Activated T-cell treated with anti-CD3 and anti-CD28 coated beads, Interleukin-2, amount 50 U/mL, for 4 hours (primary cell): ENCODE results near the gene ENTPD8. TPM values are rescaled to one million over a fixed set of nuclear protein-coding genes. Genes with fewer than 3 reads are reported as not detected.

Experiments used
- ATAC-seq, 2 donors: fragments of 200-7000 bp; cut with Tn5 transposase; one replicate each; pipeline ENCODE4 v1.10.0; 2021
- DNase-seq: peaks from one replicate; pipeline ENCODE4 v3.0.0-alpha.2; 2020
- H3K27me3 Mint-ChIP-seq: one replicate; pipeline ENCODE4 v1.8.0; 2021; ENCODE audit warnings: low read depth, mixed read lengths
- H3K36me3 Mint-ChIP-seq: one replicate; pipeline ENCODE4 v1.8.0; 2022; ENCODE audit warnings: mixed read lengths; ENCODE audit not compliant: insufficient read depth
- H3K4me1 Mint-ChIP-seq: one replicate; pipeline ENCODE4 v1.8.0; 2021; ENCODE audit warnings: low read depth, mixed read lengths
- H3K4me3 Mint-ChIP-seq: one replicate; pipeline ENCODE4 v1.8.0; 2021; ENCODE audit warnings: mild to moderate bottlenecking, moderate library complexity, mixed read lengths
- H3K9me3 Mint-ChIP-seq: one replicate; pipeline ENCODE4 v1.8.0; 2021; ENCODE audit warnings: mixed read lengths
- total RNA-seq, 3 donors: library from RNA; stranded (reverse); gene quantifications; one replicate each; pipeline ENCODE4 v1.2.1, GENCODE V29; 2021

ENTPD8 gene
- total RNA-seq, 3 donors from 2014 or later: not detected

DNA sequence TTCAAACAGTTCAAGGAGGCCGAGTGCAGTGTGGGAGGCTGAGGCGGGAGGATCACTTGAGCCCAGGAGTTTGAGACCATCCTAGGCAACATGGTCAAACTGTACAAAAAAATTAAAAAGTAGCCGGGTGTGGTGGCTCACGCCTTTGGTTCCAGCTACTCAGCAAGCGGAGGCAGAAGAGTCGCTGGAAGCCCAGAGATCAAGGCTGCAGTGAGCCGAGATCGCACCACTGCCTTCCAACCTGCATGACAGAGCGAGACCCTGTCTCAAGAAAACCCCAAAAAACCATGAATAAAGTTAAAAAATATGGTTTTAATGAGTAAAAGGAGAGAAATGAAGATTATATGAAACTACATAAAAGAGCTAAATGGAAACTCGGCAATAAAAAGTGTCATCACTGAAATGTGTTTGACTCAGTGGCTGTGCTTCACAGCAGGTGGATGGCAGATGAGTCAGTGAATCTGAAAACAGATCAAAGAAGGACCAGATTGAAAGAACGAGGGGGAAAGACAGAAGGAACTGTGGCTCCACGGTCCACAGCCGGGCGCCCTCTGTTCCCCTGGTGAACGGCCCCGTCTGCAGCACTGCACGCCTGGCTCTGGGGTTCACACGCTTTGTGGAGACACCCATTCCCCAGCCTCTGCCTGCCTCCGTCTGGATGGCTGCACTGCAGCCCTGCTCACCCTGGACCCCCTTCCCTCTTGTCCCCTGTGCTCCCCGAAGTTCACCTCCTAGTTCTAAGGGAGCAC, 43.3 kb downstream of the ENTPD8 start:
- no peaks in the 10 kb centered on the region for H3K27me3 Mint-ChIP-seq
- H3K4me3 Mint-ChIP-seq: peak overlapping the region; percentile 20
- ATAC-seq (peak; percentile 92 to 95), DNase-seq (no peak)
- H3K36me3 Mint-ChIP-seq: peaks cover 4% of the 10 kb centered on the region
- H3K9me3 Mint-ChIP-seq: no peaks in the 10 kb centered on the region
- H3K4me1 Mint-ChIP-seq: peaks cover 21% of the 10 kb centered on the region

DNA sequence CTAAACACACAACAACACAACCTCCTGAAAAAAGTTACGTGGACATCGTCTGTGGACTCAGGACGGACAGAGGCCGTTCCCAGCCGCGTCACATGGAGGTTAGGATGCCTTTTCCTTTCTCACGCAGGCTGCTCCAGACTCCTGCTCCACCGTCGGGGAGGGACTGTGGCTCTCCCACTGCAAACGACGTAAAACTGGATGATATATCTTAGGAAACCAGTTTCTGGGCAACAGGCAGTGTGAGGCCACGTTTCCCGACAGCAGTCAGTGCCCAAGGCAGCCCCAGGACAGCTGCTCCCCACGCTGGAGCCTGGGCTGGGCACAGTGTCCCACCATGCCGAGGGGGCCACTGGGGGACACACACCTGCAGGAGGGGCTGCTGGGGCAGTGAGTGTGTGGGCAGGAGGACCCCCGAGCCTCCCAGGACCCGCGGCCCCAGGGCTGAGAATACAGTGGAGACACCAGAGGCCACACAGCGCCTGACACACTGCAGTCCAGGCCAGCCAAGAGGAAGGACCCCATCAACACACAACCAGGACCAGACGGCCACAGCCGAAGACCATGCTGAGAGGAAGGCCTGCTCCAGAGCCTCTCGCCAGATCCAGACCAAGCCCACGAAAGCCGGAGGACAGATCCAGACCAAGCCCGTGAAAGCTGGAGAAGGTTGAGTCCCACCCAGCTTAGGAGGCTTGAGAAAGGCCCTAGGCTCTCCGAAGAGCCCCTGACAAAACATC, 44.4 kb downstream of the ENTPD8 start:
- no peak for ATAC-seq
- H3K4me1 Mint-ChIP-seq: peaks cover 18% of the 10 kb centered on the region
- no peaks in the 10 kb centered on the region for H3K27me3 Mint-ChIP-seq
- DNase-seq: no peak
- H3K36me3 Mint-ChIP-seq: peaks cover 1% of the 10 kb centered on the region
- H3K9me3 Mint-ChIP-seq: no peaks in the 10 kb centered on the region
- H3K4me3 Mint-ChIP-seq: no peak overlapping the region

DNA sequence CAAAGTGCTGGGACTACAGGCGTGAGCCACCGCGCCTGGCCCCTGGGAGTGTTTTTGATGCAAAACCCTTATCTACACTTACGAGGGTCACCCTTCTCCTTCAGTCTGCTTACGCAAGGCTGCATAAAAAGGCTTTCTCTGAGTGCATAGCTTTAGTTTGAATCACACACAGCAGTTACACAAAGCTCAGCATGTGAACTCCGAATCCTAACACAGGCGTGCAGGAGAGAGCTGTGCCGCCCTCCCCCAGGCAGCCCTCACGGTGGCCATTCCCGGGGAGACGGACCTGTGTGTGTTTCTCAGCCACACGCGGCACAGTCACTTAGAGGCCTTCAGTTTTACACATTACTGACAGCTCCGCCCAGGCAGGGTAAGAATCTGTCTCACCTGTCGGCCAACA, 44.9 kb downstream of the ENTPD8 start:
- H3K4me3 Mint-ChIP-seq: no peak overlapping the region
- DNase-seq: no peak

DNA sequence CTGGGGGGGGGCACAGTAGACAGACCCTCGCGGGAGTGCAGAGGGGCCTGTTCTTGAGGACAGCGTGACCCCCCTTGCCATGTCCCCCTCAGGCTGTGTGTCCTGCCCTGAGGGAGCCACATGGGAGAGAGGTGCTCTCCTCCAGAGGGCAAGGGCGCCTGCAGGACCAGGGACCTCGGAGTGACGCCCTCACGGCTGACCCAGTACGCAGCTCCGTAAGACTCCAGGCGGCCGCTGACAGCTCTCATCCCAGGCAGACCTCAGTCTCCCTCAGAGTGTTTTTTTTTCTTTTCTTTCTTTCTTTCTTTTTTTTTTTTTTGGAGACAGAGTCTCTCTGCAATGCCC, 45.5 kb downstream of the ENTPD8 start:
- Mint-ChIP-seq H3K4me1 (peaks cover 18% of the 10 kb centered on the region), H3K9me3 (no peaks in the 10 kb centered on the region), H3K27me3 (no peaks in the 10 kb centered on the region), H3K36me3 (peaks cover 1% of the 10 kb centered on the region), H3K4me3 (no peak overlapping the region)
- DNase-seq (no peak), ATAC-seq (no peak)

More for the DNA sequence above, 44.9 kb downstream of the ENTPD8 start:
- no peak for ATAC-seq
- peaks cover 18% of the 10 kb centered on the region for H3K4me1 Mint-ChIP-seq
- H3K27me3 Mint-ChIP-seq: no peaks in the 10 kb centered on the region
- H3K9me3 Mint-ChIP-seq: no peaks in the 10 kb centered on the region
- peaks cover 1% of the 10 kb centered on the region for H3K36me3 Mint-ChIP-seq

DNA sequence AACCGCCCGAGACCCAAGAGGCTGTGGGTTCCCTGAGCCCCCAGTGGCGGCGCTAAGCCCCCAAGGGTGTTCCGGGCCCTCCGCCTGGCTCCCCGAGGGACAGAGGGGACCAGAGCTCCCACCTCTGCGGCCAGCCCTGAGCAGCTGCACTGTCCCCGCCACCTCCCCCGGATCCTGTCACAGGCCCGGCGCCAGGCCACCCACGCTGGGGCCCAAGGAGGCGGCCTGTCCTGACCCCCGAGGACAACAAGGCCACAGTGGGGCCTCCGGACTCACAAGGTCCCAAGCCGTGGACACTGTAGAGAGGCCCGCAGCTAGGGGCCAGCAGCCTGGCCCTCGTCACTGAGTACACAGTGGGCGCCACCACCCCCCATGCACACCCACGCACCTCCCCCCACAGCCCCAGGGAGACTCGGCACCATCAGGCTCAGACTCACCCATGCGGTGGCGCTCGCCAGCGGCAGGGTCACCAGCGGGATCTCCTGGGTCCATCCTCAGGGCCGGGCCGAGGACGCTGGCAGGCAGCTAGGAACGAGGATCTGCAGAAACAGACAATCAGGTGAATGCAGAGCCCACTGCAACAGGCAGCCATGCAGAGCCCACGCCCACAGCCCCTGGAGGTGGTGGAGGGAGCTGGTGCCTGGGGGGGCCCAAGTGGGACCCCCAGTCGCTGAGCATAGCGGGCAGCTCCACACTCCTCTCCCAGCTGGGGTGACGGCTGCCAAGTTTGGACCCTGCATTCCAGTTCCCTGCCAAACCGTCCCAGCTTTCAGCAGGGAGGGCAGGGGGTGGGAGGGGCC, 46.1 kb downstream of the ENTPD8 start:
- H3K4me1 Mint-ChIP-seq: peaks cover 20% of the 10 kb centered on the region
- no peaks in the 10 kb centered on the region for H3K9me3 Mint-ChIP-seq
- no peak overlapping the region for H3K4me3 Mint-ChIP-seq
- no peak for ATAC-seq
- no peaks in the 10 kb centered on the region for H3K27me3 Mint-ChIP-seq
- peaks cover 1% of the 10 kb centered on the region for H3K36me3 Mint-ChIP-seq
- no peak for DNase-seq

DNA sequence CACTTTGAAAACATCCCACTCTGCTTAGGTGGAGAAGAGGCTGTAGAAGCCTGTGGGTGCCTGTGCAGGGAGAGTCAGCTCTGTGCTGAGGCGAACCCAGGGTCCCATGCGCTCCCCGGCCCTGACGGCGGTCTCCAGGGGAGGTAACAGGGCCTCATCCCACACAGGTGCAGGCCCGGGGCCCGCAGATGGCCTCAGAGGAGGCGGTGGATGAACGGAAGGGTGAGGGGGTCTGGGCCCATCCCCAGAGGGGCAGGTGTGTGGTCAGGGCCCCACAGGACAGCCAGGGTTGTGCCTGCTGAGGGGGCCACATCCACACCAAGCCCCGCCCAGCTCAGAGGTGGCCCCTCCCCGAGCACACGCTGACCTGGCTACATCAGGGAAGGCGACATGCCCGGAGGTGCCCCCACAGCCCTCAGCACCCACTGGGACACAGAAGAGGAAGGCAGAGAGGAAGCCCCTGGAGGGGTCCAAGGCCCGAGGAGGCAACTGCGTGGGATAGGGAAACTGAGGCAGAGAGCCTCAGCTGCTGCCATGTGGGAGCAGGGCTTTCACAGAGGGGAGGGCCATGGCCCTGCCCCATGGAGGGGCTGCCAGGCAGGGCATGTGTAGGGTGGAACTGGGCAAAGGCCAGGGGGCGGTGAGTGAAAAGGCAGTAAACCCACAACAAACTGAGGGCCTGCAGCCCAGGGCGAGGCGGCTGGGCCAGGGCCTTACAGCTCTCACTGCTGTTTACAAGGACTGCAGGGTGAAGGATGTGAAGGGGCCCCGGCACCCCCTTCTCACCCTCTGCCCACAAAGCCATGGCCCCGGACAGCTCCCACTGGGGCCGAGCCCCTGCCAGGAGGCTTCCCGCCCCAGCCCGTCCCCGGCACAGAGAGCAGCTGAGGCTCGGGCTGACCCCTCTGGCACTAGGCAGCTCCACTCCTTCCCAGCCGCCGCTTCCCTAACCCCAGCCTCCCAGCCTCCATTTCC, 47.7 kb downstream of the ENTPD8 start:
- Mint-ChIP-seq H3K4me1 (peaks cover 16% of the 10 kb centered on the region), H3K36me3 (peaks cover 1% of the 10 kb centered on the region), H3K9me3 (no peaks in the 10 kb centered on the region), H3K4me3 (no peak overlapping the region), H3K27me3 (no peaks in the 10 kb centered on the region)
- DNase-seq (no peak), ATAC-seq (no peak)

DNA sequence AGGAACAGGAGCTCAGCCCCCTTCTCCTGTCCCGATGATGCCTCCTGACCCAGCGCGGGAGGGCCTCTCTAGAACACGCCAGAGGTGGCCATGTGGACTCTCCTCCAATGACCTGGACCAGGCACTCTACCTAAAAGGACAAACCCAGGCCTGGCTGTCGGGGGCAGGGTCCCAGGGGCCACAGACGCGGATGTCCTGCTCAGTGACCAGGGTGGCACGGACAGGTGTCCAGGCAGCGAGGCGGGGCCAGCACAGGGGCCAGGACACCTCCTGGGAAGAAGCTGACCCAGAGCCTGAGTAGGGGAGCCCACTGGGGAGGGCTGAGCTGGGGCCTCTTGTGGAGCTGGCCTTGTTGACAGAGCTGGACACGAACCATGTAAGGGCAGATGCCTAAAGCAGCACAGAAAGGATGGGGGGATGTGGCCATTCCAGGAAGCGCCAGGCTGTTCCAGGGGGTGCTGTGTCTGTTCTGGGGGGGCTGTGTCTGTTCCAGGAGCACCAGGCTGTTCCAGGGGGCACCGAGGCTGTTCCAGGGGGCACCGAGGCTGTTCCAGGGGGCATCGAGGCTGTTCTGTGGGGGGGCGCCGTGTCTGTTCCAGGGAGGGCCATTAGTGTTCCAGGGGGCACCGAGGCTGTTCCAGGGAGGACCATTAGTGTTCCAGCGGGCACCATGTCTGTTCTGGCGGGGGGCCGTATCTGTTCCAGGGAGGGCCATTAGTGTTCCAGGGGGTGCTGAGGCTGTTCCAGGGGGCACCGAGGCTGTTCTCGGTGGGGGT, 48.7 kb downstream of the ENTPD8 start:
- peaks cover 10% of the 10 kb centered on the region for H3K4me1 Mint-ChIP-seq
- ATAC-seq: no peak
- no peak overlapping the region for H3K4me3 Mint-ChIP-seq
- H3K9me3 Mint-ChIP-seq: no peaks in the 10 kb centered on the region
- DNase-seq: no peak
- H3K27me3 Mint-ChIP-seq: no peaks in the 10 kb centered on the region
- H3K36me3 Mint-ChIP-seq: no peaks in the 10 kb centered on the region

DNA sequence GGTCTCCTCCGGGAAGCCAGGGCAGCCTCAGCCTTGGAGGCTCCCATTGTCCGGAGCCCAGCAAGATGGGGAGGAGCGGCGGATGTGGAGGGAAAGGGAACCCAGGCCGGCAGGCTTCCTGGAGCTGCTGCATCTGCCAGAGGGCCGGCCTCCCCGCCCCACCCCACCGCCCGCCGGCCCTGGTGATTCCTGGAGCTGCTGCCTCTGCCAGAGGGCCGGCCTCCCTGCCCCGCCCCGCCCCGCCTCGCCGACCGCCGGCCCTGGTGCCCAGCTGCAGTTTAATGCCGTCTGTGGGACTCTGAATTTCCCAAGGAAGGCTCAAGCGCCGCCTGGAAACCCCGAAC, 49.8 kb downstream of the ENTPD8 start:
- Mint-ChIP-seq H3K27me3 (no peaks in the 10 kb centered on the region), H3K9me3 (no peaks in the 10 kb centered on the region), H3K36me3 (no peaks in the 10 kb centered on the region), H3K4me1 (peaks cover 11% of the 10 kb centered on the region), H3K4me3 (no peak overlapping the region)
- ATAC-seq: no peak
- no peak for DNase-seq

DNA sequence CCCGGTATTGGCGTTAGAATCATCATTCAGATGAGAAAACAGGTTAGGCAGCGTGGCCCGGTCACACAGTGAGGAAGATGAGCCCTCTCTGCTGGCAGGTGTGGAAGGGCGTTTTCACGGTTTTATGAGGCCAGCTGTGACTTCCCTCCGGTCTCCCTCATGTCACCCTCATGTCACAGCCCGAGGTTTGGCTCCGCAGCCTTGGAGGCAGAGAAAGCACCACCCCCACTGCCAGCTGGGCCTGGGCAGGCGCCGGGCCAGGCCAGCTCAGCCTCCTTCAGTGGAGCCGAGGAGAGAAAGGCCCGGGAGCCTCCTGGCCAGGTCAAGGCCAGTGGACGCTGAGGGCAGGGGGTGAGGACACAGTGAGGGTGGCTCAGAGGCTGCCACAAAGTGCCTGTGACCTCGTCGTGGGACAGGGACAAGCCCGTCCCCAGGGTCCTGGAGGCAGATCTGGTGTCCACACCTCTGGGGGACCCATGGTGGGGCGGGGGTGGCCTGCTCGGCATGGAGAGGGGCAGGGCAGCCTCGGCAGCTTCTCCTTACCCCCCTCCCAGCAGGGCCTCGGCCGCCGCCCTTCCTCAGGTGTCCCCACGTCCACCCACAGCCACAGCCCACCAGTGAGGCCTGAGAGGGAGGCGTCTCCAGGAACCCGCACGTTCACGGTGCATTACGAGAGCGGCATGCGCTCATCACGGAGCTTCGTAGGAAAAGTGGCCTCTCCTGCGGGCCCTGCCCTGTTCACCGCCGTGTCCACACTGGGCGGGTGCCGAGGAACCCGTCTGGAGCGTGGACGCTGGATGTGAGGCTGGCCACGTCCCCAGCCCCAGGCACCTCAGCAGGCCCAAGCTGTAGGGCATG, 50.4 kb downstream of the ENTPD8 start:
- no peaks in the 10 kb centered on the region for H3K36me3 Mint-ChIP-seq
- peaks cover 14% of the 10 kb centered on the region for H3K4me1 Mint-ChIP-seq
- DNase-seq: no peak
- no peaks in the 10 kb centered on the region for H3K27me3 Mint-ChIP-seq
- ATAC-seq: no peak
- H3K4me3 Mint-ChIP-seq: no peak overlapping the region
- no peaks in the 10 kb centered on the region for H3K9me3 Mint-ChIP-seq

DNA sequence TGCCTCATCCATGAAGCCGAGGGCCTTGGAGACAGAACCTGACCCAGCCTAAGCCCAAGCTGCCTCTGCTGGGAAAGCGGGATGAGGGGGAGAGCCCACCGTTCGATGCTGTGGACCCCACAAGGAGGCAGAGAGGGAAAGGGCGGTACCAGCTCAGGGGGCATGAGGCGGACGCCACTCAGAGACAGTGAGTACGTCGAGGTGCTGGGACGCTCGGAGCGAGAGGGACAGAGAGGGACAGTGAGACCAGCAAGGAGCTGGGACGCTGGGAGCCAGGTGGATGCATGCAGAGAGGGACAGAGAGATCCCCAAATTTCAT, 51.8 kb downstream of the ENTPD8 start:
- ATAC-seq (no peak), DNase-seq (no peak)
- Mint-ChIP-seq H3K9me3 (no peaks in the 10 kb centered on the region), H3K4me1 (peaks cover 14% of the 10 kb centered on the region), H3K27me3 (no peaks in the 10 kb centered on the region), H3K4me3 (no peak overlapping the region), H3K36me3 (no peaks in the 10 kb centered on the region)

DNA sequence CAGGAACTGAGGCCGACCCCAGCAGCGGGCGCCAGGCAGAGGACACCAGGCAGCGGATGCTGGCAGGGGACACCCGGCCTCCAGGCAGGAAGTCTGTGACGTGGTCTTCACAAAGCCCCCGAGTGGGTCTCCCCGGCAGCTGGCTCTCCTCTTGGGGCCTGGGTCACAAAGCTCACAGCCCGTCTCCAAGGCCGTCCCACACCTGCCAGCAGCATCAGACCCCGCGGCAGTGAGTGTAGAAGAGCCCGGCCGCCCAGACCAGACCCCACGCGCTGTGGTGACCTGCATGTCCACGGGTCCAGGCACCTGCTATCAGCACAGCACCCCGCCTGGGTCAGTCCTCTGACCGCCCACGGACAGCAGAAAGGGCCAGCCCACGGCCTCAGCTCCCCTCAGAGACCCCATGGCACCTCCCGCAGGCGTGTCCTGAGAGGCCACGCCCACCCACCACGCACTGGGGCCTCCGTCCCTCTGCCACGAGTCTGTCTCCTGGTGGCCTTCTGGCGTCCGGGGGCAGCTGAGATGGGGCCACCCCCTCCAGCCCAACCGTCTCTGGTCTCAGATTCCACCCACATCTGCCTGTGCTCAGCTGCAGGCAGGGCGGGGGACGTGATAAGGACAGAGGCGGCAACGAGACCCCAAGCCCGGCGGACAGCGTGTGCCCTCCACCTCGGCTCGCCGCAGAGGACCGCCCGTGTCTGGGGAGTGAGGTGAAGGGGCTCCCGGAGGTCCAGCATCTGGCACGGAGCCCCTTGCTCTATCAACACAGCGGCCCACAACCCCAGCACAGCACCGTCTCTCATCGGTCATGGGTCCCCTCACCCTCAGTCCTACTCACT, 52.3 kb downstream of the ENTPD8 start:
- no peak for ATAC-seq
- Mint-ChIP-seq H3K4me1 (peaks cover 14% of the 10 kb centered on the region), H3K27me3 (no peaks in the 10 kb centered on the region), H3K4me3 (no peak overlapping the region), H3K9me3 (no peaks in the 10 kb centered on the region), H3K36me3 (no peaks in the 10 kb centered on the region)
- DNase-seq: no peak

DNA sequence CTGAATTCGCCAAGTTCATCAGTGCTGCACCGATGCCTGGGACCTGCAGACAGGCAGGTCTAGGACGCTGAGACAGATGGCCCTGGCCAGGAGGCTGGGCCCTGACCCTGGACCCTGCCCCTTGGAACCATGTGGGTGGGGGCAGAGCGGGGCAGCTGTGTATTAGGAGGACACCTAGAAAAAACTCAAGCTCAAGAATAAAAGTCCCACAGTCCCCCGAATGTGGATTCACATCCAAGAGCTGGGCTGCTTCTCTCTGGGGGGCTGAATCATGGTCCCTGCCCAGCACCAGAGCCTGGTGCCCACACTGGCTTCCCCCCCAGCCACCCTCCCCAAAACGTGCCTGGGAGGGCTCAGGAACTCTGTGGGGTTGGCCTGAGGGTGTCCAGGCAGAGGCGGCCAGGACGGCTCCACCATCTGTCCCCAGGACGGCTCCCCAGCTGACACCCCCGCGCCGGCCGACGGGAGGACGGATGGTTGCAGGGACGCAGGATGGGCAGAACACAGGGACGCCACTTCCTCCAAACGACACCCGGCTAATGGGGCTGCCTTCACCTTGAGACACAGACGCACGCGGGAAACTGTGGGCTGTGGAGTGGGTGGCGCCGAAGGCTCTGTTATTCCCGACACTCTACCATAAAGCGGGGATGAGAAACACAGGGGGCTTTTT, 53.1 kb downstream of the ENTPD8 start:
- H3K4me3 Mint-ChIP-seq: peak overlapping the region; percentile 53
- H3K4me1 Mint-ChIP-seq: peaks cover 14% of the 10 kb centered on the region
- no peaks in the 10 kb centered on the region for H3K9me3 Mint-ChIP-seq
- DNase-seq (no peak), ATAC-seq (peak in 1 of 2 donors; percentile 4)
- no peaks in the 10 kb centered on the region for H3K36me3 Mint-ChIP-seq
- H3K27me3 Mint-ChIP-seq: no peaks in the 10 kb centered on the region
